HG03045 (cell line): ENCODE measurements around the gene POC5.
"Not testable (repeated sequence)": the region's sequence is repeated elsewhere in the genome, so short reads cannot be mapped to it uniquely, and the experiment has no call there.

Source experiments
- ATAC-seq: cut with Tn5 transposase; IDR thresholded peaks from one replicate; pipeline ENCODE4 v1.9.1; 2021; ENCODE audit warnings: mild to moderate bottlenecking, moderate library complexity; ENCODE audit not compliant: unreplicated experiment

The POC5 gene

GRCh38 chr5:75717082-75717922 is at the start of gene POC5:
TSS of gene POC5 (minus strand) at chr5:75717437. CDS start at chr5:75712937, 4,500 bp downstream.
- ATAC-seq, result peak; percentile 96

GRCh38 chr5:75758116-75758515 is 40.9 kb upstream of the POC5 start:
- no peak for ATAC-seq

GRCh38 chr5:75756981-75757380 is 39.7 kb upstream of the POC5 start:
- no peak for ATAC-seq

GRCh38 chr5:75756211-75756610 is 39.0 kb upstream of the POC5 start:
- no peak for ATAC-seq

GRCh38 chr5:75753182-75753581 is 35.9 kb upstream of the POC5 start:
- ATAC-seq, result no peak

GRCh38 chr5:75744355-75744754 is 27.1 kb upstream of the POC5 start:
- no peak for ATAC-seq

GRCh38 chr5:75736273-75736672 is 19.0 kb upstream of the POC5 start:
- ATAC-seq, result no peak

GRCh38 chr5:75734913-75735789 is 17.9 kb upstream of the POC5 start:
- no peak for ATAC-seq

GRCh38 chr5:75733767-75734166 is 16.5 kb upstream of the POC5 start:
- no peak for ATAC-seq

- not testable (repeated sequence) for ATAC-seq
Measured at GRCh38 chr5:75731515-75731914, 14.3 kb upstream of the POC5 start.

GRCh38 chr5:75729321-75729720 is 12.1 kb upstream of the POC5 start:
- ATAC-seq, result no peak

- no peak for ATAC-seq
Measured at GRCh38 chr5:75727931-75728330, 10.7 kb upstream of the POC5 start.

- ATAC-seq, result not testable (repeated sequence)
Measured at GRCh38 chr5:75726224-75726623, 9.0 kb upstream of the POC5 start.

GRCh38 chr5:75723378-75723777 is 6.1 kb upstream of the POC5 start:
- no peak for ATAC-seq

GRCh38 chr5:75721573-75721972 is 4.3 kb upstream of the POC5 start:
- ATAC-seq, result no peak

GRCh38 chr5:75720882-75721281 is 3.6 kb upstream of the POC5 start:
- ATAC-seq, result no peak

GRCh38 chr5:75716715-75717081 is 539 bp downstream of the POC5 start:
- ATAC-seq, result peak; percentile 22

GRCh38 chr5:75712091-75712490 is 5.1 kb downstream of the POC5 start:
- ATAC-seq, result no peak

- ATAC-seq, result no peak
Measured at GRCh38 chr5:75711151-75711550, 6.1 kb downstream of the POC5 start.

GRCh38 chr5:75710637-75711036 is 6.6 kb downstream of the POC5 start:
- no peak for ATAC-seq

GRCh38 chr5:75707911-75708509 is 9.2 kb downstream of the POC5 start:
- ATAC-seq, result no peak

GRCh38 chr5:75706775-75707174 is 10.5 kb downstream of the POC5 start:
- ATAC-seq, result no peak
